Ascending aorta (tissue), 2 donors: ENCODE measurements around the gene STX18. TPM values are rescaled to one million over a fixed set of nuclear protein-coding genes. Genes with fewer than 3 reads are reported as not detected.
"Not testable (repeated sequence)": the region's sequence is repeated elsewhere in the genome, so short reads cannot be mapped to it uniquely, and the experiment has no call there.

Experiments used
- DNase-seq, 2 donors: peaks; one replicate each; pipeline ENCODE4 v3.0.0-alpha.2; 2019; ENCODE audit warnings: low spot score in 2 of 2
- H3K27ac ChIP-seq, 2 donors: fragments of 200-600 bp; sonication (generic); one replicate each; pipeline ENCODE4 v1.5.1; 2016 to 2017; ENCODE audit warnings: mild to moderate bottlenecking in 1 of 2
- H3K27me3 ChIP-seq: fragments of 200-600 bp; sonication (generic); one replicate; pipeline ENCODE4 v1.5.1; 2017
- H3K36me3 ChIP-seq, 2 donors: fragments of 200-600 bp; sonication (generic); one replicate each; pipeline ENCODE4 v1.5.1; 2016
- H3K4me1 ChIP-seq, 2 donors: fragments of 200-600 bp; sonication (generic); one replicate each; pipeline ENCODE4 v1.5.1; 2016 to 2017; ENCODE audit warnings: mild to moderate bottlenecking in 1 of 2
- H3K4me3 ChIP-seq, 2 donors: fragments of 200-600 bp; sonication (generic); one replicate each; pipeline ENCODE4 v1.5.1; 2016 to 2017; ENCODE audit warnings: mild to moderate bottlenecking in 1 of 2
- H3K9me3 ChIP-seq, 2 donors: fragments of 200-600 bp; sonication (generic); one replicate each; pipeline ENCODE4 v1.5.1; 2016
- intact Hi-C: fragments of 100-400 bp; cut with DNase I; formaldehyde crosslinking; loops from one replicate; pipeline ENCODE4 v1.15.1; 2023
- total RNA-seq: library from RNA; depleted of rRNA; stranded (reverse); fragments of >200 nt; gene quantifications from one replicate; pipeline ENCODE4 v1.1.0, GENCODE V29; 2016
- TF ChIP-seq, protein P1 (sequence below), 3 experiments: fragments of 200-600 bp in 2 of 3; fragments of 450-650 bp in 1 of 3; sonication (generic) in 2 of 3; IDR thresholded peaks; one replicate each; pipeline ENCODE4 v1.5.1; 2016 to 2019; ENCODE audit warnings: antibody characterized with exemption in 3 of 3, mild to moderate bottlenecking in 1 of 3, moderate library complexity in 1 of 3

Gene STX18
- total RNA-seq, 1 donor from 2014 or later = 28.2 TPM

DNA sequence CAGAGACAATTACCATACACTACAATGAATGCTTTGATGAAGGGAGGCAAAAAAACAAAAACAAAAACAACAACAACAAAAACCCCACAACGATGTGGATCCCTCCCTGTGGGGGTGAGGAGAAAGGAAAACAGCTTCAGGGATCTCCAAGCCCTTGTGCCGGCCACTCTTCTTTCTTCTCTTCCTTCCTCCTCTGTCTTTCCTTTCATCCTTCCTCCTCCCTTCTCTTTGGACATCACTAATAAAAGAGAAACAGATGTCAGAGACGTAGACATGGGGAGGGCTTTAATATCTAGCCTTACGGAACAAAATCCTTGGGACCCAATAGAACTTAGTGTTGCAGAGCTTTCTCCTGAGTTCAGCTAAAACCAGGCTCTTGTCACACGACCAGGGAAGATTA lies 18.8 kb upstream of the STX18 start:
- H3K4me3 ChIP-seq = no peak overlapping the region
- H3K27me3 ChIP-seq = no peaks in the 10 kb centered on the region
- no peak overlapping the region for H3K27ac ChIP-seq
- H3K36me3 ChIP-seq = no peaks in the 10 kb centered on the region
- DNase-seq = no peak
- intact Hi-C loops = no loop called here
- H3K4me1 ChIP-seq = no peaks in the 10 kb centered on the region
- TF ChIP-seq, protein P1, sequence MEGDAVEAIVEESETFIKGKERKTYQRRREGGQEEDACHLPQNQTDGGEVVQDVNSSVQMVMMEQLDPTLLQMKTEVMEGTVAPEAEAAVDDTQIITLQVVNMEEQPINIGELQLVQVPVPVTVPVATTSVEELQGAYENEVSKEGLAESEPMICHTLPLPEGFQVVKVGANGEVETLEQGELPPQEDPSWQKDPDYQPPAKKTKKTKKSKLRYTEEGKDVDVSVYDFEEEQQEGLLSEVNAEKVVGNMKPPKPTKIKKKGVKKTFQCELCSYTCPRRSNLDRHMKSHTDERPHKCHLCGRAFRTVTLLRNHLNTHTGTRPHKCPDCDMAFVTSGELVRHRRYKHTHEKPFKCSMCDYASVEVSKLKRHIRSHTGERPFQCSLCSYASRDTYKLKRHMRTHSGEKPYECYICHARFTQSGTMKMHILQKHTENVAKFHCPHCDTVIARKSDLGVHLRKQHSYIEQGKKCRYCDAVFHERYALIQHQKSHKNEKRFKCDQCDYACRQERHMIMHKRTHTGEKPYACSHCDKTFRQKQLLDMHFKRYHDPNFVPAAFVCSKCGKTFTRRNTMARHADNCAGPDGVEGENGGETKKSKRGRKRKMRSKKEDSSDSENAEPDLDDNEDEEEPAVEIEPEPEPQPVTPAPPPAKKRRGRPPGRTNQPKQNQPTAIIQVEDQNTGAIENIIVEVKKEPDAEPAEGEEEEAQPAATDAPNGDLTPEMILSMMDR (IDR thresholded peaks at IDR 0.05) = no peak
- H3K9me3 ChIP-seq = no peaks in the 10 kb centered on the region

DNA sequence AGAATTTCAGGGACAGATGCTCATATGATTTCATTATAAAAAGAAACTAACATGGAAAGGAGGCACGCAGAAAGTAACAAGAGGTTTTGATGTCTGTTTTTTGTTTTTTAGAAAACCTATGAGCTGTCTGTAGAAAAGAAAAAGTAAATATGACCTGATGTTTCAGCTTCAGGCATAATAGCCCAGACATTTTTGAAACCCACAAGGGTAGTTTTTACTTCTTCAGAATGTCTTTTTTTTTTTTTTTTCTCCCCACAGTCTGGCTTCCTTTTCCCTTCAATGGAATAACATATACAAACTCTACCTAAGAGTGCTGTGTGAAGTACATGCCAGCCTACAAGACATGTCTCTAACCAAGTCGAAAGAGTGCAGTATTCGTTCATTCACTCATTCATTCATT lies 18.3 kb upstream of the STX18 start:
- intact Hi-C loops = no loop called here
- no peak for DNase-seq
- no peaks in the 10 kb centered on the region for H3K36me3 ChIP-seq
- no peaks in the 10 kb centered on the region for H3K27me3 ChIP-seq
- TF ChIP-seq, protein P1 (IDR thresholded peaks at IDR 0.05) = no peak
- H3K4me1 ChIP-seq = no peaks in the 10 kb centered on the region
- H3K9me3 ChIP-seq = no peaks in the 10 kb centered on the region
- H3K27ac ChIP-seq = no peak overlapping the region
- H3K4me3 ChIP-seq = no peak overlapping the region

DNA sequence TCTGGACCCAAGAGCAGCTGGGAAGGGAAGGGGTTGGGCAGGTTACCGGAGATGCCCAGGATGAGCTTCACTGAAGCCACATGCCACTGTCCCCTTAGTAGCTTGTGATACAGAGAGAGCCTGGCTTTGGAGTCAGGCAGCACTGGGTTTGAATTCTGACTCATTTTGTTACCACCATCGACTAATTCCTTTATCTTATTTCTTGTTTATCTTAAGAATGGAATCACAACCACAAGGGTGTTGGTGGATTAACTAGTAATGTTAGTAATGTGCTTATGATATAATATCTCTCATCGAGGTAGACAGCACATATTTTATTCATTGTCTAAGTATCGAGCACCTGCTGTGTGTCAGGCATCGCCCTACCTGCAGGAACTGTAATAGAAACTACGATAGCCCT lies 17.7 kb upstream of the STX18 start:
- intact Hi-C loops = no loop called here
- Histone ChIP-seq H3K36me3 (no peaks in the 10 kb centered on the region), H3K27ac (no peak overlapping the region), H3K27me3 (no peaks in the 10 kb centered on the region), H3K4me3 (no peak overlapping the region), H3K4me1 (no peaks in the 10 kb centered on the region), H3K9me3 (no peaks in the 10 kb centered on the region)
- no peak for DNase-seq
- TF ChIP-seq, protein P1 (IDR thresholded peaks at IDR 0.05) = no peak

DNA sequence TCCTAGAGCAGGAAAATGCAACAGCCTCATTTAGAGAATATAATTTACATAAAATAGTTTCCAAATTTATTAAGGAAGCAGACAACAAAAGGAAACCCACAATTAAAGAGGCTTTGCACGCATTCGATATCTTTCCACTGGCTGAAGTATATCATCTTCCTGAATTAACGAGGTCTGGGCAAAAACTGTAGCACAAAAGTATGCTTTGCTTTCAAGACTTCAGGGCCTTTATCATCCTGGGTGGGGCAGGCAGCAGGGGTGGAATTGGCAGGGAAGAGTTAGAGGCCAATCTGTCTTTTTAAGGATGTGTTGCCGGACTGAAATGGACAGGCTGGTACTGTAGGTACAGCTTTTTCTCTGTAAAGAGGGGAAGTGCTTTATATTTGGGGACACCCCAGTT lies 17.0 kb upstream of the STX18 start:
- Histone ChIP-seq H3K4me1 (no peaks in the 10 kb centered on the region), H3K36me3 (no peaks in the 10 kb centered on the region), H3K4me3 (no peak overlapping the region), H3K27ac (no peak overlapping the region), H3K9me3 (no peaks in the 10 kb centered on the region), H3K27me3 (no peaks in the 10 kb centered on the region)
- intact Hi-C loops = no loop called here
- TF ChIP-seq, protein P1 (IDR thresholded peaks at IDR 0.05) = no peak
- DNase-seq = no peak

DNA sequence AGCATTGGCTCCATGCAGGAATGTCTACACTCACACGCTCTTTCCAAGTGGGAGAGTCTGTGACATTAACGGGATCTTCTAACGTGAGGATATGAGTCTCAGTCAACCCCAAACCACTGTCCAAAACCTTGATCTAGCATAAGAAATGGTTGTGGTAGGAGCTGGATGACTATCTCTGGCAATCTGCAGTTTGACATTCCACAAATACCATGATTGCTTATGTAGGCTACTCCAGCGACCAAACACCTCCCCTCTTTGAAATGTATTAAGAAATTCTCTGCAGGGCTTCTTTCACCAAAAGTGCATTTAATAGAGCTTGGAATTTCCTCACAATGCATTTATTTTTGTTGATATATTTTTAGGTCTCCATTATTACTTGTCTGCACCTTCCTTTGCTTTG lies 14.1 kb upstream of the STX18 start:
- intact Hi-C loops = no loop called here
- TF ChIP-seq, protein P1 (IDR thresholded peaks at IDR 0.05) = no peak
- H3K4me3 ChIP-seq = no peak overlapping the region
- no peaks in the 10 kb centered on the region for H3K27me3 ChIP-seq
- no peak for DNase-seq
- H3K36me3 ChIP-seq = no peaks in the 10 kb centered on the region
- H3K27ac ChIP-seq = no peak overlapping the region
- H3K4me1 ChIP-seq = no peaks in the 10 kb centered on the region
- no peaks in the 10 kb centered on the region for H3K9me3 ChIP-seq

DNA sequence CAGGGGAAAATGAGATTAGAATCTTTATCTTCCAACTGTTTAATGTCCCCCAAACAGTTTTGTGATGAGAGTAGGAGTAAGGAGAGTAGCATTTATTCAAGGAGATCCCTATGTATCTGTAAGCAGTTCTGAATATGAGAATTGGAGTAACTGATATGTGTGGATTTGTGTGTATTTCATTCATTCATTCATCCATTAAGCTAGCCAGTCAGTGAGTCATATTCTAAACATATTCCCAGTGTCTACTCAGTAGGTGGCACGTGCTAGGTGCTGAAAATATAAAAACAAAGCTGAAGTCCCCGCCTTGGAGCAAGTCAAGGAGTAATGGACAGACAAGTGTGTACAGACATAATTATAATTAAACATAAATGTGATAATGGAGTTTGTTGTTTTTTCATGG lies 12.4 kb upstream of the STX18 start:
- Histone ChIP-seq H3K36me3 (no peaks in the 10 kb centered on the region), H3K27me3 (no peaks in the 10 kb centered on the region), H3K4me1 (no peaks in the 10 kb centered on the region), H3K9me3 (no peaks in the 10 kb centered on the region), H3K4me3 (no peak overlapping the region), H3K27ac (no peak overlapping the region)
- no peak for DNase-seq
- TF ChIP-seq, protein P1 (IDR thresholded peaks at IDR 0.05) = no peak
- intact Hi-C loops = no loop called here

DNA sequence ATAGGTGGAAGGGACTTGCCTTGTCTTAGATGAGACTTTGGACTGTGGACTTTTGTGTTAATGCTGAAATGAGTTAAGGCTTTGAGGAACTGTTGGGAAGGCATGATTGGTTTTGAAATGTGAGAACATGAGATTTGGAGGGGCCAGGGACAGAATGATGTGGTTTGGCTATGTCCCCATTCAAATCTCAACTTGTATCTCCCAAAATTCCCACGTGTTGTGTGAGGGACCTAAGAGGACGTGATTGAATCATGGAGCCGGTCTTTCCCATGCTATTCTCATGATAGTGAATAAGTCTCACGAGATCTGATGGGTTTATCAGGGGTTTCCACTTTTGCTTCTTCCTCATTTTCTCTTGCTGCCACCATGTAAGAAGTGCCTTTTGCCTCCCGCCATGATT lies 10.2 kb upstream of the STX18 start:
- H3K36me3 ChIP-seq, H3K9me3 ChIP-seq, H3K27me3 ChIP-seq, H3K27ac ChIP-seq, intact Hi-C loops, DNase-seq, H3K4me3 ChIP-seq, H3K4me1 ChIP-seq: not testable (repeated sequence)

DNA sequence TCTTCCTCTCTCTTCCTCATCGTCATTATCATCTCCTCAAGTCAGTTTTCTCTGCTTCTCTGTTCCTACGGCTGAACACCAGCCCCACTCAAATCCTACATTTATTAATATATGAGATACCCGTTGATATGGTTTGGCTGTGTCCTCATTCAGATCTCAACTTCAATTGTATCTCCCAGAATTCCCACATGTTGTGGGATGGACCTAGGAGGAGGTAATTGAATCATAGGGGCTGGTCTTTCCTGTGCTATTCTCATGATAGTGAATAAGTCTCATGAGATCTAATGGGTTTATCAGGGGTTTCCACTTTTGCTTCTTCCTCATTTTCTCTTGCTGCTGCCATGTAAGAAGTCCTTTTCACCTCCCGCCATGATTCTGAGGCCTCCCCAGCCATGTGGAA lies 8.3 kb upstream of the STX18 start:
- H3K27me3 ChIP-seq, H3K4me1 ChIP-seq, H3K4me3 ChIP-seq, H3K27ac ChIP-seq, DNase-seq, intact Hi-C loops, H3K36me3 ChIP-seq, H3K9me3 ChIP-seq: not testable (repeated sequence)
